ENCODE data around the gene EIF4B.

DNA sequence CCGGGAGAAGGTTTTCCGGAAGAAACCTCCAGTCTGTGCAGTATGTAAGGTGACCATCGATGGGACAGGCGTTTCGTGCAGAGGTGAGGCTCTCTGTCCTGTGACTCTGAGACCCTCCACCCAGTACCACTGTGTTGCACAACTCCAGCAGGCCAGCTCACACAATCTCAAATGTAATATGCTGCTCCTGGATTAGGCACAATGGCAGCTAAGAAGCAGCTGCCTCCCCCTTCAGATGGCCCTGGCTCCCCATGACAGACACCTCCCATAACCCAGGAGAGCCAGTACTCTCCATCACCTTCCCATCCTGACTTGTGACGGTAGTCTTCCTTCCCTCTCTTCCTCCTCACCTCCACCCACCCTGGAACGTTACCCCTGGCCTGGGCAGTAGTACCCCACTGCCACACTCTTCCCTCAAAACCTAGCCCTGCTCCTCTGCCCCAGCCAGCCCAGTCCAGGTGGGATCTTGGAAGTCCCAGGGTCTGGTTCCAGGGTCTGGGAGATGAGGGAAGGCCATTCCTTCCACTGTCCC is 45.7 kb downstream of the EIF4B start:
- TF ChIP-seq EZH2 (IDR thresholded peaks at IDR 0.05; ENCODE audit: borderline replicate concordance, low read depth, low read length, poor library complexity, severe bottlenecking), result no peak
- TF ChIP-seq, protein P1, sequence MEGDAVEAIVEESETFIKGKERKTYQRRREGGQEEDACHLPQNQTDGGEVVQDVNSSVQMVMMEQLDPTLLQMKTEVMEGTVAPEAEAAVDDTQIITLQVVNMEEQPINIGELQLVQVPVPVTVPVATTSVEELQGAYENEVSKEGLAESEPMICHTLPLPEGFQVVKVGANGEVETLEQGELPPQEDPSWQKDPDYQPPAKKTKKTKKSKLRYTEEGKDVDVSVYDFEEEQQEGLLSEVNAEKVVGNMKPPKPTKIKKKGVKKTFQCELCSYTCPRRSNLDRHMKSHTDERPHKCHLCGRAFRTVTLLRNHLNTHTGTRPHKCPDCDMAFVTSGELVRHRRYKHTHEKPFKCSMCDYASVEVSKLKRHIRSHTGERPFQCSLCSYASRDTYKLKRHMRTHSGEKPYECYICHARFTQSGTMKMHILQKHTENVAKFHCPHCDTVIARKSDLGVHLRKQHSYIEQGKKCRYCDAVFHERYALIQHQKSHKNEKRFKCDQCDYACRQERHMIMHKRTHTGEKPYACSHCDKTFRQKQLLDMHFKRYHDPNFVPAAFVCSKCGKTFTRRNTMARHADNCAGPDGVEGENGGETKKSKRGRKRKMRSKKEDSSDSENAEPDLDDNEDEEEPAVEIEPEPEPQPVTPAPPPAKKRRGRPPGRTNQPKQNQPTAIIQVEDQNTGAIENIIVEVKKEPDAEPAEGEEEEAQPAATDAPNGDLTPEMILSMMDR (conservative IDR thresholded peaks at IDR 0.05; ENCODE audit: low read depth, low read length), result no peak

Measured in A673 (cell line).